ENCODE data around the gene CXCR1. TPM values are rescaled to one million over a fixed set of nuclear protein-coding genes. Genes with fewer than 3 reads are reported as not detected.

Gene CXCR1
- total RNA-seq, 1 experiment from 2014 or later, result not detected

Other genes with a start within 250 kb of the CXCR1 start
- 88.9 and 99.6 TPM in 2 replicates for gene TNS1, start 164.0 kb downstream of the CXCR1 start, total RNA-seq (2021)
- 0.26 and 1.3 TPM in 2 replicates for gene RUFY4, start 97.7 kb downstream of the CXCR1 start, total RNA-seq (2021)
- gene CXCR2, start 40.9 kb downstream of the CXCR1 start, total RNA-seq (2021), result not detected in 2 replicates
- 241 and 291 TPM in 2 replicates for gene ARPC2, start 50.2 kb upstream of the CXCR1 start, total RNA-seq (2021)
- gene GPBAR1, start 94.1 kb upstream of the CXCR1 start, total RNA-seq (2021), result 0.30 and 0.46 TPM in 2 replicates
- 74.7 and 78.8 TPM in 2 replicates for gene AAMP, start 103.2 kb upstream of the CXCR1 start, total RNA-seq (2021)
- gene PNKD, start 103.6 kb upstream of the CXCR1 start, total RNA-seq (2021), result 36.7 and 44.9 TPM in 2 replicates
- 40.2 and 43.9 TPM in 2 replicates for gene TMBIM1, start 125.5 kb upstream of the CXCR1 start, total RNA-seq (2021)
- not detected in 2 replicates for gene CATIP, start 189.9 kb upstream of the CXCR1 start, total RNA-seq (2021)
- gene SLC11A1, start 215.3 kb upstream of the CXCR1 start, total RNA-seq (2021), result 0.09 TPM in 1 of 2 replicates, not detected in the other
- 72.3 and 77.4 TPM in 2 replicates for gene CTDSP1, start 232.9 kb upstream of the CXCR1 start, total RNA-seq (2021)